GM18873 (cell line): ENCODE data around the gene GLCCI1.
"Not testable (repeated sequence)": the region's sequence is repeated elsewhere in the genome, so short reads cannot be mapped to it uniquely, and the experiment has no call there.

Source experiments
- ATAC-seq: cut with Tn5 transposase; IDR thresholded peaks from one replicate; pipeline ENCODE4 v1.9.1; 2021; ENCODE audit warnings: mild to moderate bottlenecking, moderate library complexity, moderate number of reproducible peaks; ENCODE audit not compliant: unreplicated experiment, low FRiP score

GLCCI1 gene

DNA sequence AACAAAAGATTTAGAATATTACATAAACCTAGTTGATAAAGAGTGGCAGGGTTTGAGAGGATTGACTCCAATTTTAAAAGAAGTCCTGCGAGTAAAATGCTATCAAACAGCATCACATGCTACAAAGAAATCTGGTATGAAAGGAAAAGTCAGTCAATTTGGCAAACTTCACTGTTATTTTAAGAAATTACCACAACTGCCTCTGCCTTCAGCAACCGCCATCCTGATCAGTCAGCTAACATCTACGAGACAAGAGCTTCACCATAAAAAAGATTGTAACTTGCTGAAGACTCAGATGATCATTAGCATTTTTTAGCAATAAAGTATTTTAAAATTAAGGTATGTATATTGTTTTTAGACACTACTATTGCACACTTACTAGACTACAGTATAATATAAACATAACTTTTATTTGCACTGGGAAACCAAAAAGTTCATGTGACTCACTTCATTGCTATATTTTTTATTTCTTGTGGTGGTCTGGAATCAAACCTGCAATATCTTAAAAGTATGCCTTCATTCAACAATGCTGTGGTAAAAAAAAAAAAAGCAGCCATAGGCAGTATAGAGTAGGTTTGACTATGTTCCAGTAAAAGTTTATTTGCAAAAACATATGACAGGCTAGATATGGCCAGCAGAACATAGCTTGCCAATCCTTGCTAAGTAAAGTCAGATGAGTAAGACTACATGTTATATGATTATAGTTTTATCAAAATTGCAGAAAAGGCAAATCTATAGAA, 74.4 kb downstream of the GLCCI1 start:
- no peak for ATAC-seq

DNA sequence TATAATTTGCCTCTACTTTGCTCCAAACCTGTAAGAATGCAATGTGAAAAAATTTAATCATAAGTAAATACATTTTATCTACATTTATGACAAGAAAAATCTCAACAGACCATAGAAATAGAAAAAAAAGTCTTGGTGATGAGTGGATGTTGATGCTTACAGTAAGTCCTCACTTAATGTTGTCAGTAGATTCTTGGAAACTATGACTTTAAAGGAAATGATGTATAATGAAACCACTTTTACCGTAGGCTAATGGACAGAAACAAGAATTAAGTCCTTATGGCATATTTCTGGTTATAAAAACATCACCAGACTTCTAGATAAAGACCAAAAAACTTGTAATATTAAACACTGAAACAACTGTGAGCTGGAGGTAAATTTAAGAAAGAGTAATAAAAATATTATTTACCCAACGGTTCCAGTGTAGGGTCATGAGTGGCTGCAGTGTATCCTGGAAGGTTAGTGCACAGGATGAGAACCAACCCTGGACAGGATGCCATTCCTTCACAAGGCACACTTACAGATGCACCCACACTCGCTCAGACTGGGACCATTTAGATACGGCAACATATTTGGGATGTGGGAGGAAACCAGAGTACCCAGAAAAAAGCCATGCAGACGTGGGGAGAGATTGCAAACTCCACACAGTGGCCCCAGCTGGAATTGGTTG, 76.3 kb downstream of the GLCCI1 start:
- no peak for ATAC-seq

DNA sequence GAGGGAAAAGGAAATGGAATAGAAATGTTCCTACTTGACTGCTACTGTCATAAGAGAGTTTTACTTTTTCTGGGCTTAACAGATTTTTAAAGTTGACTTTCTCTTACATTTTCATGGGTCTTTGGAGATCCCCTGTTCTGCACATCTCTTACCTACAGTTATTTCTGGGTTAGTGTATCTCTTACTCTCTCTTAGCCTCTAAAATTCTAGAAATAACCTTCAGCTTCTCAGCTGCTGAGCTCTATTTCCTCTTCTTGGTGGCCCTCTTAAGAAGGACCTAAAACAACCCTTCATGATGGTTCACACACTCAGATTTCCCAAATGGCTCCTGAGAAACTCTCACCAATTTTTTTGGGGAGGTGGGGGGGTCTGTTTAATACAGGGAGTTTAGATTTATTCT, 79.5 kb downstream of the GLCCI1 start:
- ATAC-seq, result not testable (repeated sequence)

DNA sequence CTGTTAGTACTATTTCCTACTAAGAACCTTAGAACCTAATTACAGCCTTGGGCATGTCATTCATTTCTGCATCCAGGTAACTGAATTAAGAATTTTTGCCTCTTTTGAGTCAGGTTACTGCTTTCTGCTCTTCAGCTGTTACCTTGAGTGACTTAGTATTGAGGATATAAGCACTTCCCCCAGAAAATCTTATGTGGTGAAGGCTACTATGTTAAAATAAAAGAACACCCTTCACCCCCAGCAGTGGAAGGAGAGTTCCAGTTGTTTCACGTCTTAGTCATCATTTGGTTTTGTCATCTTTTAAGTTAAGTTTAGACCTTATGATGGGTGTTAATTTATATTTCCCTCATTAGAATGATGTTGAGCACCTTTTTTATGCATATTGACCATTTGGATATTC, 82.8 kb downstream of the GLCCI1 start:
- no peak for ATAC-seq

DNA sequence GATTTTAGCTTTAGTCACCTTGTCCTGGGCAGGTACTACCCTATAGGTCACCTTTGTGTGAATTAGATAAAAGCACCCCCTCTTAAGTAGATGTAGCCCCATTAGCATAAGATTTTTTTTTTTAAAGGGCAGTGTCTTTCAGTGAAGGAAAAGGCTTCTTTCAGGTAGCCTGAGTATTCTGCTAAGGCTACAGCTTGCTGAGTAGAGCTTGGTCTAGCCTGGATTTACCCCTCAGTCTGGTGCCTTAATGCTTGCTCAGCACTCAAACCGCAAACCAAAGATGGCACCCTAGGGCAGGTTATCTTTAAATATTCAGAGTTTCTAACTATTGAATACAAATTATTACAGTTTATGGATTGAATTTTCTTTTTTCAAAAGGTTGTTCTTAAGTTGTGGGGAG, 83.4 kb downstream of the GLCCI1 start:
- ATAC-seq, result no peak

DNA sequence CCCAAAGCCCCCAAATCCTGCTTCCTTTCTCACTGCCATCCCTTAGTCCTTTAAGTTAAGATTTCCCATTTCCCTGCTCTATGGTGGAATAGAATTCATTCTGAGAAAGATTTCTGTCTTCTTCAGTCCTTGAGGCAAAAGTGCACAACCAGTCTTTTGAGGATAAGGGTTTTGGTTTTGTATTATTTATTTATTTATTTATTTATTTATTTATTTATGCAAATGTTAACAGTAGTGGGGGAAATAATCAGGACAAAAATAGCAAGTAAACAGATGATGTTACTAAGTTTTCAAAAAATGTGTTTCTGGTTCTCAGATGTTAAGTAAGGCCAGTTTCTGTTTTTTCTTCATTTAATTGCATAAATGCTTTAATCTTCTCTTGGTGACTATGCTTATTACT, 84.2 kb downstream of the GLCCI1 start:
- ATAC-seq, result no peak

DNA sequence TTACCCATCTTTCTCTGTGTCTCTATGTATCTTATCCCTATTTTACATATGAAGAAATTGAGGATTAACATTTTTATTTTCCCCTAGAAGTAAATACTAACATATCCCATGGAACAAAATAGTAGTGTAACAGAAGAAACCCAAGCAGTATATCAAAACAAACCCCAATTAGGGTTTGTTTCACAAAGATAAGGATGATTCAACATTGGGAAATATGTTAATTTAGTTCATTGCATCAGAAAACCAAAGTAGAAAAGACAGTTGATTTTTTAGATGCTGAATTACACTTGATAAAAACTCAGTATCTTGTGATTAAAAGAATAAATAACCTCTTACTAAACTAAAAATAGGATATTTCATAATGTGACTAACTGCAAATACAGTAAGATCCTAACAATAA, 87.8 kb downstream of the GLCCI1 start:
- ATAC-seq, result no peak

DNA sequence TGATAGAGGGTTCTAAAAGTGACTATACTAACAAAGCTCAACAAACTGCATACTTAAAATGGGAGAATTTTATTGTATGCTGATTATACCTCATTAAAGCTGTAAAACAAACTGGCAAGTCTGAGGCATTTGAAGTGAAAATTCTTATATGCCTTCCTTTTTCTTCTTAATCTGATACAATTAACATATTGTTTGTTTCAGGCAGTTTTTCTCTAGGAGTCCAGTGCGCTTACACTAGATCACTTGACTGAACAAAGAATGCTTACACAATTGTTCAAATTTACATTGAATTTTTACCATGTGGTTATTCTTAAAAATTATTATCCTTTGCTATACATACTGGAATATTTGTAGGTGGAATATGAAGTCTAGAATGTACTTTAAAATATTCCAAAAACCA, 89.0 kb downstream of the GLCCI1 start:
- no peak for ATAC-seq

DNA sequence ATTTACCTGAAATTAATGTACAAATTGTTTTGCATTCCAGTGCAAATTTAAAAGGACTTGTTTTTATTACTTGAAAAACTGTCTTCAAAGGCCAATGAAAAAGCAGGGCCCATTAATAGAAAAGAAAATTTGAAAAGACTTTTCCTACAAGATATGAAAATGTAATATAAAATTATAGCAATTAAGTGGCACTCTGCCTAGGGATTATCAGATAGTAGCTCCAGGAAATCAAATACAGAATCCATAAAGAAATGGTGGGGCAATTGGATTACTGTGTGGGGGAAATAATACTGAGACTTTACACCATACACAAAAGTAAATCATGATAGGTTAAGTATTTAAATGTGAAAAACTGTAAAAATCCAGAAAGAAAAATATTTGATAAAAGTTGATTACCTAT, 89.7 kb downstream of the GLCCI1 start:
- ATAC-seq, result no peak

DNA sequence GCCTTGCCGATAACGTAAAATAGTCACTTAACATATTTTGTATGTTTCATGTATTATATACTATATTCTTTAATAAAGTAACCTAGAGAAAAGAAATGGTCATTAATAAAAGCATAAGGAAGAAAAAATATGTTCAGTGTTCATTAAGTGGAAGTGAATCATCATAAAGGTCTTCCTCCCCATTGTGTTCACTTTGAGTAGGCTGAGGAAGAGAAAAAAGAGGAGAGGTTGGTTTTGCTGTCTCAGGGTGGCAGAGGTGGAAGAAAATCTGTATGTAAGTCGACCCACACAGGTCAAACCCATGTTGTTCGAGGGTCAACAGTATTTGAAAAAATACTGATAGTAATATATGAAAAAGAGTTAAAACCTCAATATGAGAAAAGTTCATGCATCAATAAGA, 90.3 kb downstream of the GLCCI1 start:
- no peak for ATAC-seq

DNA sequence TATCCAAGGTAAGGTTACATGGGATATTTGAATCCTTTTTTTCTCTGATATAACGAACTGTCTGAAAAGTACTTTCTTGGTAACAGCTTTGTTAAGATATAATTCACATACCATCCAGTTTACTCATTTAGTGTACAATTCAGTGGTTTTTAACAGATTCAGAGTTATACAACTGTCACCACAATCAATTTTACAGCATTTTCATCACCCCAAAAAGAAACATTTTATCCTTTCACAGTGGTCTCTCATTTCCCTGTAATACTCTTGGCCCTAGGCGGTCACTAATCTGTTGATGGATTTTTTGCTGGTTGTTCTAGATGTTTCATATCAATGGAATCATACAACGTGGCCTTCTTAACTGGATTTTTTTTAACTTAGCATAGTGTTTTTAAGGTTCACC, 91.6 kb downstream of the GLCCI1 start:
- ATAC-seq, result no peak

DNA sequence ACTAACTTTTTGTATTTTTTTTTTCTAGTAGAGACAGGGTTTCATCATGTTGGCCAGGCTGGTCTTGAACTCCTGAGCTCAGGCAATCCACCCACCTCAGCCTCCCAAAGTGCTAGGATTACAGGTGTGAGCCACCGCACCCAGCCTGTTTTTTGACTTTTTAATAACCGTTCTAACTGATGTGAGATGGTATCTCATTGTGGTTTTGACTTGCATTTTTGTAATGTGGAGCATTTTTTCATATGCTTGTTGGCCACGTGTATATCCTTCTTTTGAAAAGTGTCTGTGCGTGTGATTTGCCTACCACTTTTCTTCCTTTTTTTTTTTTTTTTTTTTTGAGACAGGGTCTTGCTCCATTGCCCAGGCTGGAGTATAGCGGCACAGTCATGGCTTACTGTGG, 94.7 kb downstream of the GLCCI1 start:
- not testable (repeated sequence) for ATAC-seq

DNA sequence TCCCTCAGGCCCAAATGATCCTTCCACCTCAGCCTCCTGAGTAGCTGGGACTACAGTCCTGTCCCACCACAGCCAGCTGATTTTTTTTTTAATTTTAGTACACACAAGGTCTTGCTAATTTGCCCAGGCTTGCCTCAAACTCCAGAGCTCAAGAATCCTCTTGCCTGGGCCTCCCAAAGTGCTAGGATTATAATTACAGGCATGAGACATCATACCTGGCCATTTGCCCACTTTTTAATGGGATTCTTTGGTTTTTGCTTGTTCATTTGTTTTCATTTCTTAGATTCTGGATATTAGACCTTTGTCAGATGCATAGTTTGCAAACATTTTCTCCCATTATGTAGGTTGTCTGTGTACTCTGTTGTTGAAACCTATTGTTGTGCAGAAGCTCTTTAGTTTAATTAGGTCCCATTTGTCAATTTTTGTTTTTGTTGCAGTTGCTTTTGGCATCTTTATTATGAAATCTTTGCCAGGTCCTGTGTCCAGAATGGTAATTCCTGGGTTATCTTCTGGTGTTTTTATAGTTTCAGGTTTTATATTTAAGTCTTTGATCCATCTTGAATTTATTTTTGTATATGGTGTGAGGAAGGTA, 95.2 kb downstream of the GLCCI1 start:
- no peak for ATAC-seq

DNA sequence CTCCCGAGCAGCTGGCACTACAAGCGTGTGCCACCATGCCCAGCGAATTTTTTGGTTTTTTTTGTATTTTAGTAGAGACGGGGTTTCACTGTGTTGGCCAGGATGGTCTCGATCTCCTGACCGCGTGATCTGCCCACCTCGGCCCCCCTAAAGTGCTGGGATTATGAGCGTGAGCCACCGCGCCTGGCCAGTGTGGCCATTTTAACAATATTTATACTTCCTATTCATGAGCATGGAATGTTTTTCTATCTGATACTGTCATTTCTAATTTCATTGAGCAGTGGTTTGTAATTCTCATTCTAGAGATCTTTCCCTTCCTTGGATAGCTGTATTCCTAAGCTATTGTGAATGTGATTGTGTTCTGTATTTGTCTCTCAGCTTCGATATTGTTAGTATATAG, 96.2 kb downstream of the GLCCI1 start:
- ATAC-seq, result no peak

DNA sequence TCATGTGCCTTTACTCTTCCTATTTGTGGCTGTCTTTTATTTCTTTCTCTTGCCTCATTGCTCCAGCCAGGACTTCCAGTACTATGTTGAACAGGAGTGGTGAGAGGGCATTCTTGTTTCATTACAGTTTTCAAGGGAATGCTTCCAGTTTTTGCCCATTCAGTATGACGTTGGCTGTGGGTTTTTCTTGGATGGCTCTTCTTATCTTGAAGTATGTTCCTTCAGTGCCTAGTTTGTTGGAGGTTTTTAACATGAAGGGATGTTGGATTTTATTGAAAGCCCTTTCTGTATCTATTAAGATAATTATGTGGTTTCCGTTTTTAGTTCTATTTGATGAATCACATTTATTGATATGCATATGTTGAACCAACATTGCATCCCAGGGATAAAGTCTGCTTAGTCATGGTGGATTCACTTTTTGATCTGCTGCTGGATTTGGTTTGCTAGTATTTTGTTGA, 96.8 kb downstream of the GLCCI1 start:
- no peak for ATAC-seq

DNA sequence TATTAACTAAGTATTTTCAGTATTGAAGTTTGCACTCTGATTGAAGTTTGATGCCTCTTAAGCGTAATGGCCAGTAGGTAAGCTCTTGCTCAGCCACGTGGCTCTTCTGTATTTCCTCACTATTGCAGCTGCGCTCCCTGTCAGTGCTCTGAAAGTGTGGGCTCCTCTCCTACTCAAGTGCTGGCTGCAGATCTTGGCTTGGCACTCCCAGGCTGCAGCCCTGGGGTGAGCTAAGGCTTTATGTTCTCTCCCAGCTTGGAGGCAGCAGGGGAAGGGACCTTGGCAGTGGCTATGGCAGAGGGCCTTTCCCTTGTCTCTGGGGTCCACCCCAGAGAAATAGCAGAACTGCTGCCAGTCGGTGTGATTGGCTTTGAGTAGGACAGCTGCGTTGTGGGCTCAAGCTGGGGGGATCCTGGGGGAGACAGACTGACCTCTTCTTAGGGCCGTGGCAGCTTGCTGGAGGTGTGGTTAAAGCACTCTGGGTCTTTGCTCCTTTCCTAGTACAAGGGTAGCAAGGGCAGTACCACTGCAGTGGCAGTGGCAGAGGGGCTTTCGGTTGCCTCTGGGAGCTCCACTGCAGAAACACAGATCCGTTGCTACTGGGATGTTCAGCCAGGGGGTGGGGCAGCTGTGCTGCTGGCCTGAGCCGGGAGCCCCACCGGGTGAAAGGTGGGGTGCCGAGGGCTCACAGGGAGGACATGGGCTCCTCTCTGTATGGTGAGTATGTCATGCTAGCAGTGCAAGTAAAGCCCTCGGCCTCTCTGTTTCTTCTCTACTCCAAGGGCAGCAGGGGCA, 100.5 kb downstream of the GLCCI1 start:
- no peak for ATAC-seq

DNA sequence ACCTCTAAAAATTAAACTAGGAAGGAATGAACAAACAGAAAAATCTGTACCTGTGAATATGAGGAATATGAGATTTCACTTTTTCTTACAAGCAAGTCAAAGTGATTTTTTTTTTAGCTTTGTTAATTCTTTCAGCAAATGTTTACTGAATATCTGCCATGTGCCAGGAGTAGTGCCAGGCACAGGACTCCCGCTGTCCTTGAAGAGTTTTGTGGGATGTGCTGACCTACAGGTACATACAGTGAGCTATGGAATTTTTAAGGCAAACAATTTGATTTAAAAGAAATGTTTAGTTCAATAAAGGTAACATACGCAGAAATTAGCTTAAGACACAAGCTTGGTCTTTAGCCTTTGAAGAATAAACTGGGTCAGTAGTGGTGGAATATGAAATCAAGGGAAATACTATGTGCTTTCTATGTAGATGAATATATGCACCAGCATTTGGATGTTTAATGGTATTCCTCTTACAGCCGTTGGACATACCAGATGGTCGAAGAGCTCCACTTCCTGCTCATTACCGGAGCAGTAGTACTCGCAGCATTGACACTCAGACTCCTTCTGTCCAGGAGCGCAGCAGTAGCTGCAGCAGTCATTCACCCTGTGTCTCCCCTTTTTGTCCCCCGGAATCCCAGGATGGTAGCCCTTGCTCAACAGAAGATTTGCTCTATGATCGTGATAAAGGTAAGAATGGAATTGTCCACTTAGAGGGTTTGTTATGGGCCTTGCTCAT, 102.0 kb downstream of the GLCCI1 start:
- ATAC-seq, result no peak

DNA sequence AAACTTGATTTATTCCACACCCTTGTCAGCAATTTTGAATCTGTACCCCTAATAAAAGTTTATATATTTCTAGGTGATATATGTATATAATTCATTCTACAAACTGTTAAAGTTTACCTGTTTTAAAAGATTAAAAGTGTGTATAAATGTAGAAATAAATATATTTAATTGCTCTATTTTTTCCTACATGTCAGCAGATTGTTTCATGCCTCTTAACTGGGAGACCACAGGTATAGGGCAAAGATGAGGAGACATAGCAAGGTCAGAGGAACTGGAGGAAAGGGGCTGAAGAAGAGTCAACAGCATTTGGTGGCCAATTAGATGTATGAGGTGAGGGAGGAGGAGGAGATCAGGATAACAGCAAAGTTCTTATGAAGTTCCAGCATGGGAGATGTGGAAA, 109.8 kb downstream of the GLCCI1 start:
- ATAC-seq, result no peak

DNA sequence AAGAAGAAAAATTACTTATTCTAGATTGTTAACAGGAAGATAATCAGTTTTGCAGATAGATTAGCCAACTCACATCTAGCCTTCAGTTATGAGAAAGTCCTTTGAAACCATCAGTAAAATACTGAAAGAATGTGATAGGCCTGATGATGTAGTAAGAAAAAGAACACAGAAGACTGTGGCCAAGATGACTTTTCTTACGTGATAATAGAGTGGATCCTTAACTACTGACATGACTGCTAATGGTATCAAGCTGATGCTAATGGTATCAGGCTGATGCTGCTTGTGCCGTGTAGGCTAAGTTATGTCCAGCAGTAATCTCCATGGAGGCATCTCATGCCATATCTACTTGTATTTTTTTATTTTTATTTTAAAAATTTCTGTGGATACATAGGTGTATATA, 114.2 kb downstream of the GLCCI1 start:
- no peak for ATAC-seq

DNA sequence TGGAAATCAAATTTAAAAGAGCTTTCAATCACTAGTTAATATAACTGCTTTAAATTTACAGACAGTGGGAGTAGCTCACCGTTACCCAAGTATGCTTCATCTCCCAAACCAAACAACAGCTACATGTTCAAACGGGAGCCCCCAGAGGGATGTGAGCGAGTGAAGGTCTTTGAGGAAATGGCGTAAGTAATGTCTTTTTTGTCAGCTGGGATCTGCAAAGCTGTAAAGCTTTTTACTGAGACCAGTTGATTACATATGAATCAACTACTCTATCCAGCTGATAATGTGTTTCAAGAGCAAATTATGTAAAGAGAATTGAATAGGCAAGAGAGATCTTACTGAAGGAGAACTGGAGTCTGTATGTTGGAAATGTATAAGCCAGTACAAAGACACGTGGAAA, 116.2 kb downstream of the GLCCI1 start:
- no peak for ATAC-seq
